ENCODE data around the gene MUC22.
"Not testable (repeated sequence)": the region's sequence is repeated elsewhere in the genome, so short reads cannot be mapped to it uniquely, and the experiment has no call there.

The MUC22 gene

GRCh38 chr6:30981942-30982772 is 28.1 kb upstream of the MUC22 start:
- no peak overlapping the region for H2AFZ ChIP-seq (ENCODE audit: low read depth, low read length)
- no peaks in the 10 kb centered on the region for H3K36me3 ChIP-seq (ENCODE audit: insufficient read depth, low read length)
- H3K27me3 ChIP-seq (ENCODE audit: insufficient read depth, low read length), result peaks cover 6% of the 10 kb centered on the region
- no peaks in the 10 kb centered on the region for H3K4me1 ChIP-seq (ENCODE audit: insufficient read depth, low read length)
- no peaks in the 10 kb centered on the region for H3K9me3 ChIP-seq (ENCODE audit: low read length)
- H3K4me3 ChIP-seq (ENCODE audit: low read length), result no peak overlapping the region

DNA sequence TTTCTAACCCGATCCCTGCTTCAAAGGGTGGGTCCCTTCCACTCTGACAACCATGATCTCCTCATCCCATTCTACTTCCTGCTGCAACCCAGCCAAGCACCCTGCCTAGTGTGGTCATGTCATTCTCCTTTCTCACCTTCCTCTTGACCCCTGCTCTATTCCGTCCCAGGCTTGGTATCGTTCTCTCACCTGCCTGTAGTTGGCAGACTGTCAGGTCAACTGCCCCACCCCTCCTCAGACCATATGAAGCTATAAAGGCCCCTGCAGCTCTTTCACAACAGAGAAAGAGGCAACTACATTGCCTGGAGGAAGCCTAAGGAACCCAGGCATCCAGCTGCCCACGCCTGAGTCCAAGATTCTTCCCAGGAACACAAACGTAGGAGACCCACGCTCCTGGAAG is 26.8 kb upstream of the MUC22 start, which contains the start of gene MUC21:
TSS of gene MUC21 (plus strand) at position 280 of the 400 bp plus-strand sequence. CDS start 241 bp downstream, outside the sequence.
- no peak within 1 kb of the TSS for H3K4me3 ChIP-seq (ENCODE audit: low read length)
- no peak within 1 kb of the TSS for H2AFZ ChIP-seq (ENCODE audit: low read depth, low read length)
- H3K9me3 ChIP-seq (ENCODE audit: low read length), result no peaks in the 10 kb centered on the region
- no peaks in the 10 kb centered on the region for H3K36me3 ChIP-seq (ENCODE audit: insufficient read depth, low read length)
- H3K4me1 ChIP-seq (ENCODE audit: insufficient read depth, low read length), result no peaks in the 10 kb centered on the region
- no peaks in the 10 kb centered on the region for H3K27me3 ChIP-seq (ENCODE audit: insufficient read depth, low read length)

- no peaks in the 10 kb centered on the region for H3K27me3 ChIP-seq (ENCODE audit: insufficient read depth, low read length)
- no peak overlapping the region for H2AFZ ChIP-seq (ENCODE audit: low read depth, low read length)
- no peaks in the 10 kb centered on the region for H3K9me3 ChIP-seq (ENCODE audit: low read length)
- no peaks in the 10 kb centered on the region for H3K36me3 ChIP-seq (ENCODE audit: insufficient read depth, low read length)
- no peaks in the 10 kb centered on the region for H3K4me1 ChIP-seq (ENCODE audit: insufficient read depth, low read length)
- no peak overlapping the region for H3K4me3 ChIP-seq (ENCODE audit: low read length)
Observed at GRCh38 chr6:30985490-30985889, 24.8 kb upstream of the MUC22 start.

DNA sequence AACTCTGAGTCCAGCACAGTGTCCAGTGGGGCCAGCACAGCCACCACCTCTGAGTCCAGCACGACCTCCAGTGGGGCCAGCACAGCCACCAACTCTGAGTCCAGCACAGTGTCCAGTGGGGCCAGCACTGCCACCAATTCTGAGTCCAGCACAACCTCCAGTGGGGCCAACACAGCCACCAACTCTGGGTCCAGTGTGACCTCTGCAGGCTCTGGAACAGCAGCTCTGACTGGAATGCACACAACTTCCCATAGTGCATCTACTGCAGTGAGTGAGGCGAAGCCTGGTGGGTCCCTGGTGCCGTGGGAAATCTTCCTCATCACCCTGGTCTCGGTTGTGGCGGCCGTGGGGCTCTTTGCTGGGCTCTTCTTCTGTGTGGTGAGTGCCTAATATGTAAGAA is 23.0 kb upstream of the MUC22 start:
- Histone ChIP-seq H3K27me3 (ENCODE audit: insufficient read depth, low read length) (no peaks in the 10 kb centered on the region), H3K4me1 (ENCODE audit: insufficient read depth, low read length) (no peaks in the 10 kb centered on the region), H2AFZ (ENCODE audit: low read depth, low read length) (no peak overlapping the region), H3K4me3 (ENCODE audit: low read length) (no peak overlapping the region), H3K9me3 (ENCODE audit: low read length) (no peaks in the 10 kb centered on the region), H3K36me3 (ENCODE audit: insufficient read depth, low read length) (no peaks in the 10 kb centered on the region)

DNA sequence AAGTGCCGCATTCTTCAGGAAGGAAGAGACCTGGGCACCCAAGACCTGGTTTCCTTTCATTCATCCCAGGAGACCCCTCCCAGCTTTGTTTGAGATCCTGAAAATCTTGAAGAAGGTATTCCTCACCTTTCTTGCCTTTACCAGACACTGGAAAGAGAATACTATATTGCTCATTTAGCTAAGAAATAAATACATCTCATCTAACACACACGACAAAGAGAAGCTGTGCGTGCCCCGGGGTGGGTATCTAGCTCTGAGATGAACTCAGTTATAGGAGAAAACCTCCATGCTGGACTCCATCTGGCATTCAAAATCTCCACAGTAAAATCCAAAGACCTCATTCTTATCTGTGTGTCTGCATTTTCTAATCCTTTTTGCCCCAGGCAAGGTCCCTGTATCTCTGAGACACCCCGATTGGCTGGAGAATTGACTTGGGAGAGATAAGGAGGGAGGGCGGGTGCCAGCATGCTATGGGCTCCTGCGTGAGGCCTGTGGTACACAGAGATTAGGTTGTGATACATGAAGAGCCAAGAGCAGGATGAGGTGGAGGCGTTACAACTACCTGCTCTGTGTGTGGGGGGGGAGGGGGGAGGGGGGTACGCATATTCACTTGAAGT is 22.0 kb upstream of the MUC22 start:
- Histone ChIP-seq H2AFZ (ENCODE audit: low read depth, low read length) (no peak overlapping the region), H3K4me1 (ENCODE audit: insufficient read depth, low read length) (no peaks in the 10 kb centered on the region), H3K36me3 (ENCODE audit: insufficient read depth, low read length) (no peaks in the 10 kb centered on the region), H3K27me3 (ENCODE audit: insufficient read depth, low read length) (no peaks in the 10 kb centered on the region), H3K9me3 (ENCODE audit: low read length) (no peaks in the 10 kb centered on the region), H3K4me3 (ENCODE audit: low read length) (no peak overlapping the region)

GRCh38 chr6:30990422-30991086 is 19.7 kb upstream of the MUC22 start:
- no peaks in the 10 kb centered on the region for H3K36me3 ChIP-seq (ENCODE audit: insufficient read depth, low read length)
- no peaks in the 10 kb centered on the region for H3K27me3 ChIP-seq (ENCODE audit: insufficient read depth, low read length)

GRCh38 chr6:30991891-30992290 is 18.4 kb upstream of the MUC22 start:
- H3K4me3 ChIP-seq (ENCODE audit: low read length), result no peak overlapping the region
- H3K36me3 ChIP-seq (ENCODE audit: insufficient read depth, low read length), result no peaks in the 10 kb centered on the region
- no peaks in the 10 kb centered on the region for H3K9me3 ChIP-seq (ENCODE audit: low read length)
- no peak overlapping the region for H2AFZ ChIP-seq (ENCODE audit: low read depth, low read length)
- no peaks in the 10 kb centered on the region for H3K4me1 ChIP-seq (ENCODE audit: insufficient read depth, low read length)
- H3K27me3 ChIP-seq (ENCODE audit: insufficient read depth, low read length), result no peaks in the 10 kb centered on the region

More at GRCh38 chr6:30990422-30991086, 19.7 kb upstream of the MUC22 start:
- H3K4me1 ChIP-seq (ENCODE audit: insufficient read depth, low read length), result no peaks in the 10 kb centered on the region
- no peak overlapping the region for H3K4me3 ChIP-seq (ENCODE audit: low read length)
- H2AFZ ChIP-seq (ENCODE audit: low read depth, low read length), result no peak overlapping the region
- H3K9me3 ChIP-seq (ENCODE audit: low read length), result no peaks in the 10 kb centered on the region

DNA sequence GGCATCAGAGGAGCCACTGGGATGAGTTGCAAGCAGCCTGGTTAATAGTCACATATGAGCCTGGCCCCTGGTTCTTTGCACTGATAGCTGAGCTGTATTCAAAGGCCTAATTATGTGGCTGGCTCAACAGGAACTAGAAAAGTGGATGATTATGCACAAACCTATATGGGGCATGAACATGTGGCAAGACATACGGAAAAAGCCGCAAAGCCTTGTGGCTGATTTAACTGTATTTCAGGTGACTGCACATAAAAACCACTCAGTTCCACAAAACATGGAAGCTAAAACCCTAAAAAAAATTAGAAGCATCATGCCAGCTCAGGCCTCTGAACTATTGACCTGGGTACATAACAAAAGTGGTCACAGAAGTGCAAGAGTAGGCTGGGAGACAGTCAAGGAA is 13.0 kb upstream of the MUC22 start:
- Histone ChIP-seq H3K4me3 (ENCODE audit: low read length) (no peak overlapping the region), H3K27me3 (ENCODE audit: insufficient read depth, low read length) (no peaks in the 10 kb centered on the region), H3K9me3 (ENCODE audit: low read length) (no peaks in the 10 kb centered on the region), H3K4me1 (ENCODE audit: insufficient read depth, low read length) (no peaks in the 10 kb centered on the region), H2AFZ (ENCODE audit: low read depth, low read length) (no peak overlapping the region), H3K36me3 (ENCODE audit: insufficient read depth, low read length) (no peaks in the 10 kb centered on the region)

DNA sequence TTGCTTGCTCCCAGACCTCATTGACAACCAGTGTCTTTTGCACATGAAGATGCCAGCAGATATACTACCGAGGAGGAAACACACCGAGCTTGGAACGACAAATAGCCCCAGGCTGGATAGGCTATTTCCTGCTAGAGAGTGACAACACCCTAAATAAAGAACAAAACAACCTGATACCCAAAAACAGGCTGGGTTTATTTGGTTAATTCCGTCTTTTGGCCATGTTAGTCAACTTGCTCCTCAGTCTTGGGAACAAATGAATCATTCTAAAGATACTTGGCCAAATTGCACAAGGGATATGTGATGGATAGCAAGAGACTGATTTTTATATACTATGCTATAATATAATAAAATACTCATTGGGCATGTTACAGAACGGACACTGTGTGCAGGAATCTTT is 11.5 kb upstream of the MUC22 start:
- Histone ChIP-seq H3K4me1 (ENCODE audit: insufficient read depth, low read length) (no peaks in the 10 kb centered on the region), H3K36me3 (ENCODE audit: insufficient read depth, low read length) (no peaks in the 10 kb centered on the region), H3K27me3 (ENCODE audit: insufficient read depth, low read length) (no peaks in the 10 kb centered on the region)

DNA sequence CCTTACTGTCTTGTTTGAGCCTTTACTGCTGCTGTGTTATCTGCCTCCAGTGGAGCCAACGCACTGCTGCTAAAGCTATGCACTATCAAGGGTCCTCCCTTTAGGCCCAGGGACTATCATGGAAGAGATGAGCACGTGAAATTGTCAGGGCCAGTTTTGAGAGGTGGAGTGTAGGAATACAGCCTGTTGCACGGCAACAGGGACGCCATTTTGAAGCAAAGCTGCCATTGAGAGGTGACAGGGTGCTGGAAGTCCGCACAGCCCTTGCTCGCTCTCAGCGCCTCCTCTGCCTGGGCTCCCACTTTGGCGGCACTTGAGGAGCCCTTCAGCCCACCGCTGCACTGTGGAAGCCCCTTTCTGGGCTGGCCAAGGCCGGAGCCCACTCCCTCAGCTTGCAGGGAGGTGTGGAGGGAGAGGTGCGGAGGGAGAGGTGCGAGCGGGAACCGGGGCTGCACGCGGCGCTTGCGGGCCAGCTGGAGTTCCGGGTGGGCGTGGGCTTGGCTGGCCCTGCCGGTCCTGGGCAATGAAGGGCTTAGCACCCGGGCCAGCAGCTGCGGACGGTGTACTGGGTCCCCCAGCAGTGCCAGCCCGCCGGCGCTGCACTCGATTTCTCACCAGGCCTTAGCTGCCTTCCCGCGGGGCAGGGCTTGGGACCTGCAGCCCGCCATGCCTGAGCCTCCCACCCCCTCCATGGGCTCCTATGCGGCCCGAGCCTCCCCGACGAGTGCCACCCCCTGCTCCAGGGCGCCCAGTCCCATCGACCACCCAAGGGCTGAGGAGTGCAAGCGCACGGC is 10.0 kb upstream of the MUC22 start:
- H3K4me1 ChIP-seq (ENCODE audit: insufficient read depth, low read length); H3K36me3 ChIP-seq (ENCODE audit: insufficient read depth, low read length); H3K9me3 ChIP-seq (ENCODE audit: low read length); H3K4me3 ChIP-seq (ENCODE audit: low read length); H2AFZ ChIP-seq (ENCODE audit: low read depth, low read length); H3K27me3 ChIP-seq (ENCODE audit: insufficient read depth, low read length): not testable (repeated sequence)

More for the DNA sequence above, 11.5 kb upstream of the MUC22 start:
- no peak overlapping the region for H2AFZ ChIP-seq (ENCODE audit: low read depth, low read length)
- H3K9me3 ChIP-seq (ENCODE audit: low read length), result no peaks in the 10 kb centered on the region
- H3K4me3 ChIP-seq (ENCODE audit: low read length), result no peak overlapping the region

DNA sequence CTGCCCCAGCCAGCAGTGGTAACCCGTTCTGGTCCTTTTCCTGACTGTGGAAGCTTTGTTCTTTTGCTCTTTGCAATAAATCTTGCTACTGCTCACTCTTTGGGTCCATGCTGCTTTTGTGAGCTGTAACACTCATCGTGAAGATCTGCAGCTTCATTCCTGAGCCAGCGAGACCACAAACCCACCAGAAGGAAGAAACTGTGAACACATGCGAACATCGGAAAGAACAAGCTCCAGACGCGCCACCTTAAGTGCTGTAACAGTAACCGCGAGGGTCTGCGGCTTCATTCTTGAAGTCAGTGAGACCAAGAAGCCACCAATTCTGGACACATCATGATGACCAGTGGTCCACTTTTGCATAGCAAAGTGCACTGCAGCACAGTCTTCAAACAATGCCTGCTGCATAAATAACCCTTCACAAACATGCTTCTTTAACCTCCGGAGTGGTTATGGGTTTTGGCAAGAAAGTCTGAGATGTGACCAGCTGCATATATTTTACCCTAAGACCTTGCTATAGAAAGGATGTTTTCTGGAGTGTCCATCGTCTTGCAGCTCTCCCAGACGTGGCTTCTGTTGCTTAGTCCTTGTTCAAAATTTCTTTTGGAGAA is 8.9 kb upstream of the MUC22 start:
- H3K27me3 ChIP-seq (ENCODE audit: insufficient read depth, low read length), result no peaks in the 10 kb centered on the region
- H3K4me3 ChIP-seq (ENCODE audit: low read length), result no peak overlapping the region

DNA sequence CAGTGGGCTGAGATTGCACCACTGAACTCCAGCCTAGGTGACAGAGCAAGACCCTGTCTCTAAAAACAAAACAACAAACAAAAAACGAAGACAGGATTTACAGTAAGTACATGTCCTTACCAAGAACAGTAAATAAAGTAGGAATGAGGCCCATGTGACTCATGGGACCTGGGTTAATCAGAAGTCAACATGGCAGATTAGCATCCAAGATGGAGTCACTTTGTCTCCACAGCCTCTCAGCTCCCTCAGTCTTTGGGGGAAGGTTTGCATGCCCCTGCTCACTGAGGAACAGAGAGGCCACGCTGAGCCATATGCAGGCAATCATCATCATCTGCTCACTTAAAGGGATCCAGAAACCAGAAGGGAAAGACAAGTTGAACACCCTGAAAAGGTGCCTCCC is 7.8 kb upstream of the MUC22 start:
- H3K4me3 ChIP-seq (ENCODE audit: low read length), result no peak overlapping the region
- H3K36me3 ChIP-seq (ENCODE audit: insufficient read depth, low read length), result no peaks in the 10 kb centered on the region
- H3K27me3 ChIP-seq (ENCODE audit: insufficient read depth, low read length), result no peaks in the 10 kb centered on the region
- no peak overlapping the region for H2AFZ ChIP-seq (ENCODE audit: low read depth, low read length)
- no peaks in the 10 kb centered on the region for H3K9me3 ChIP-seq (ENCODE audit: low read length)
- H3K4me1 ChIP-seq (ENCODE audit: insufficient read depth, low read length), result peaks cover 10% of the 10 kb centered on the region

More for the DNA sequence above, 8.9 kb upstream of the MUC22 start:
- H3K36me3 ChIP-seq (ENCODE audit: insufficient read depth, low read length), result no peaks in the 10 kb centered on the region
- H3K4me1 ChIP-seq (ENCODE audit: insufficient read depth, low read length), result peaks cover 4% of the 10 kb centered on the region
- no peaks in the 10 kb centered on the region for H3K9me3 ChIP-seq (ENCODE audit: low read length)
- H2AFZ ChIP-seq (ENCODE audit: low read depth, low read length), result no peak overlapping the region

Measured in neuron (in vitro differentiated cells).